Tibial nerve (tissue), 4 donors: ENCODE measurements around the gene CSNK1G2. TPM values are rescaled to one million over a fixed set of nuclear protein-coding genes. Genes with fewer than 3 reads are reported as not detected.

Source experiments
- DNase-seq, 2 donors: peaks; one replicate each; pipeline ENCODE4 v3.0.0-alpha.2; 2019; ENCODE audit warnings: low spot score in 2 of 2
- H3K27ac ChIP-seq, 4 donors: fragments of 200-600 bp; sonication (generic) in 3 of 4; one replicate each; pipeline ENCODE4 v1.5.1; 2017 to 2019; ENCODE audit warnings: mild to moderate bottlenecking in 1 of 4
- H3K27me3 ChIP-seq, 2 donors: fragments of 200-600 bp; sonication (generic) in 1 of 2; one replicate each; pipeline versions ENCODE4 v1.5.1 to v1.6.0; 2017 to 2019
- H3K36me3 ChIP-seq, 3 donors: fragments of 200-600 bp; sonication (generic); one replicate each; pipeline ENCODE4 v1.5.1; 2018 to 2019
- H3K4me1 ChIP-seq, 4 donors: fragments of 200-600 bp; sonication (generic) in 3 of 4; one replicate each; pipeline ENCODE4 v1.5.1; 2017 to 2019
- H3K4me3 ChIP-seq, 4 donors: fragments of 200-600 bp; sonication (generic) in 3 of 4; one replicate each; pipeline ENCODE4 v1.5.1; 2017 to 2019; ENCODE audit warnings: mild to moderate bottlenecking in 1 of 4, moderate library complexity in 1 of 4
- H3K9me3 ChIP-seq, 4 donors: fragments of 200-600 bp; sonication (generic) in 3 of 4; one replicate each; pipeline ENCODE4 v1.5.1; 2017 to 2019
- EP300 ChIP-seq, 2 donors: sonication (generic); formaldehyde crosslinking; IDR thresholded peaks; one replicate each; pipeline ENCODE4 v1.6.1; 2017; ENCODE audit warnings: antibody characterized with exemption in 2 of 2, mild to moderate bottlenecking in 1 of 2
- POLR2A ChIP-seq, 2 donors: fragments of 450-650 bp; IDR thresholded peaks; one replicate each; pipeline ENCODE4 v1.6.1; 2017; ENCODE audit warnings: antibody characterized with exemption in 2 of 2, mild to moderate bottlenecking in 2 of 2, moderate library complexity in 2 of 2
- WGBS, 2 donors: methylation state at CpG; one replicate each; pipeline ENCODE4 v1.1.5; 2018; 5-methylcytosine and 5-hydroxymethylcytosine counted together
- total RNA-seq, 4 donors: library from RNA; depleted of rRNA; stranded (reverse); fragments of >200 nt; gene quantifications; one replicate each; pipeline ENCODE4 v1.1.0, GENCODE V29; 2016
- TF ChIP-seq, protein P1 (sequence below), 5 experiments: fragments of 200-600 bp in 3 of 5; fragments of 450-650 bp in 2 of 5; sonication (generic) in 3 of 5; IDR thresholded peaks; one replicate each; pipeline ENCODE4 v1.5.1; 2016 to 2019; ENCODE audit warnings: antibody characterized with exemption in 5 of 5, mild to moderate bottlenecking in 3 of 5, moderate library complexity in 2 of 5

CSNK1G2 gene
- total RNA-seq, 4 donors from 2014 or later: 38.9 to 132 (median 55.6) TPM

DNA sequence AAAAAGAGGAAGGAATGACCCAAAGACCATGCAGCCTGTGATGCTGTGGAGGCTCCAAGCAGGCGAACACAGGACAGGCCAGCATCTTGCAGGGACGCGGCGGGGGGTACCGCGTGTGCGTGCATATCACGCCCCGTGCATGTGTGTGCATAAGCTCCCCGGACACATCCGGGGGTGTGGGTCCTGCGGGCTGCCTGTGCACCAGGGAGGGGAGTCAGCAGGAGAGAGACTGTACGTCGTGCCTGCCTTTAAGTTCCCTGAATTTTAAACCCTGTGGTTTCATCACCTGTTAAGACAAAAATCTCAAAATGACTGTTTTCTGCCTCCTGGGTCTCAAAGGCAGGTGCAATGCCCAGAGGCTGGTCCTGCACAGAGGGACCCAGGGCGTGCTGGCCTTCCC is 19.1 kb upstream of the CSNK1G2 start:
- no peak for DNase-seq
- TF ChIP-seq EP300 (IDR thresholded peaks at IDR 0.05) (no peak), POLR2A (IDR thresholded peaks at IDR 0.05) (no peak)
- TF ChIP-seq, protein P1, sequence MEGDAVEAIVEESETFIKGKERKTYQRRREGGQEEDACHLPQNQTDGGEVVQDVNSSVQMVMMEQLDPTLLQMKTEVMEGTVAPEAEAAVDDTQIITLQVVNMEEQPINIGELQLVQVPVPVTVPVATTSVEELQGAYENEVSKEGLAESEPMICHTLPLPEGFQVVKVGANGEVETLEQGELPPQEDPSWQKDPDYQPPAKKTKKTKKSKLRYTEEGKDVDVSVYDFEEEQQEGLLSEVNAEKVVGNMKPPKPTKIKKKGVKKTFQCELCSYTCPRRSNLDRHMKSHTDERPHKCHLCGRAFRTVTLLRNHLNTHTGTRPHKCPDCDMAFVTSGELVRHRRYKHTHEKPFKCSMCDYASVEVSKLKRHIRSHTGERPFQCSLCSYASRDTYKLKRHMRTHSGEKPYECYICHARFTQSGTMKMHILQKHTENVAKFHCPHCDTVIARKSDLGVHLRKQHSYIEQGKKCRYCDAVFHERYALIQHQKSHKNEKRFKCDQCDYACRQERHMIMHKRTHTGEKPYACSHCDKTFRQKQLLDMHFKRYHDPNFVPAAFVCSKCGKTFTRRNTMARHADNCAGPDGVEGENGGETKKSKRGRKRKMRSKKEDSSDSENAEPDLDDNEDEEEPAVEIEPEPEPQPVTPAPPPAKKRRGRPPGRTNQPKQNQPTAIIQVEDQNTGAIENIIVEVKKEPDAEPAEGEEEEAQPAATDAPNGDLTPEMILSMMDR (IDR thresholded peaks at IDR 0.05): no peak
- WGBS, 2 donors: 93 to 96% methylated on average over 15 of the region's 15 CpGs
- H3K27ac ChIP-seq: no peak overlapping the region
- H3K4me1 ChIP-seq: no peaks in the 10 kb centered on the region
- peaks cover 0 to 88% (median 5%) of the 10 kb centered on the region in 3 donors for H3K36me3 ChIP-seq
- H3K9me3 ChIP-seq: no peaks in the 10 kb centered on the region
- no peak overlapping the region for H3K4me3 ChIP-seq
- H3K27me3 ChIP-seq: no peaks in the 10 kb centered on the region

DNA sequence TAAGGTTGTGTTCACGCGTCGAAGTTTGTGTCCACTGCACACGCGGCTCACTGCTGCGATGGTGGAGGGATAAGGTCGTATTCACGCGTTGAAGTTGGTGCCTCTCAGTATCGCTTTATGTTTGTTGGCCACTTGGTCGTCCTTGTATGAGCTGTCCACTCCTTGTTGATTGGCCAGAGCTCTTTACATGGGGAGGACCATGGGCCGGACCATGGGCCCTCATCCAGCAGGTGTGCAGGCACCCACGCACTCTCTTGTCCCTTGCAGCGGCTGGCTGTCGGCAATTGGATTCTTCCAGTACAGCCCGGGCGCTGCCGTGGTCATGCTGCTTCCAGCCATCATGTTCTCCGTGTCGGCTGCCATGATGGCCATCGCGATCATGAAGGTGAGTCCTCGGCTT is 18.2 kb upstream of the CSNK1G2 start:
- Histone ChIP-seq H3K4me3 (no peak overlapping the region), H3K9me3 (no peaks in the 10 kb centered on the region), H3K4me1 (no peaks in the 10 kb centered on the region), H3K27me3 (no peaks in the 10 kb centered on the region), H3K27ac (no peak overlapping the region), H3K36me3 (peaks cover 0 to 79% (median 5%) of the 10 kb centered on the region in 3 donors)
- 92 to 93% methylated on average over 23 of the region's 23 CpGs for WGBS, 2 donors
- TF ChIP-seq POLR2A (IDR thresholded peaks at IDR 0.05) (no peak), EP300 (IDR thresholded peaks at IDR 0.05) (no peak)
- TF ChIP-seq, protein P1 (IDR thresholded peaks at IDR 0.05): no peak
- no peak for DNase-seq

DNA sequence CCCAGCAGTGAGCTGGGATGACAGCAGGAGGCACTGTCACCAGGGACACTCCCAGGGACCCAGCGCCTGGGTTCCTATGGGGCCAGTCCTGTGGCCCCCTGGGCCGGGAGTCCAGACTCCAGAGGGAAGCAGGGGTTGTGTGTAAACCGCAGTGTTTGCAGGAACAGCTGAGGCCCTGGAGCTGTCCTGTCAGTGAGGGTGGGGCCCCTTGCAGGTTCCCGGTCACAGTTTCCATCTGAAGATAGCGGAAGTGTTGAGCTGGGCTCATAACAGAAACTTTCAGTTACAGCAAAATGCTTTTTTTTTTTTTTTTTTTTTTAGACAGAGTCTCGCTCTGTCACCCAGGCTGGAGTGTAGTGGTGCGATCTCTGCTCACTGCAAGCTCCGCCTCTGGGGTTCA is 17.7 kb upstream of the CSNK1G2 start:
- H3K9me3 ChIP-seq: no peaks in the 10 kb centered on the region
- WGBS, 2 donors: 82 to 86% methylated on average over 8 of the region's 8 CpGs
- no peak overlapping the region for H3K27ac ChIP-seq
- H3K27me3 ChIP-seq: no peaks in the 10 kb centered on the region
- H3K36me3 ChIP-seq: peaks cover 0 to 73% (median 5%) of the 10 kb centered on the region in 3 donors
- DNase-seq: no peak
- TF ChIP-seq POLR2A (IDR thresholded peaks at IDR 0.05): no peak
- no peak for TF ChIP-seq EP300 (IDR thresholded peaks at IDR 0.05)
- TF ChIP-seq, protein P1 (IDR thresholded peaks at IDR 0.05): no peak
- H3K4me1 ChIP-seq: no peaks in the 10 kb centered on the region
- H3K4me3 ChIP-seq: no peak overlapping the region

DNA sequence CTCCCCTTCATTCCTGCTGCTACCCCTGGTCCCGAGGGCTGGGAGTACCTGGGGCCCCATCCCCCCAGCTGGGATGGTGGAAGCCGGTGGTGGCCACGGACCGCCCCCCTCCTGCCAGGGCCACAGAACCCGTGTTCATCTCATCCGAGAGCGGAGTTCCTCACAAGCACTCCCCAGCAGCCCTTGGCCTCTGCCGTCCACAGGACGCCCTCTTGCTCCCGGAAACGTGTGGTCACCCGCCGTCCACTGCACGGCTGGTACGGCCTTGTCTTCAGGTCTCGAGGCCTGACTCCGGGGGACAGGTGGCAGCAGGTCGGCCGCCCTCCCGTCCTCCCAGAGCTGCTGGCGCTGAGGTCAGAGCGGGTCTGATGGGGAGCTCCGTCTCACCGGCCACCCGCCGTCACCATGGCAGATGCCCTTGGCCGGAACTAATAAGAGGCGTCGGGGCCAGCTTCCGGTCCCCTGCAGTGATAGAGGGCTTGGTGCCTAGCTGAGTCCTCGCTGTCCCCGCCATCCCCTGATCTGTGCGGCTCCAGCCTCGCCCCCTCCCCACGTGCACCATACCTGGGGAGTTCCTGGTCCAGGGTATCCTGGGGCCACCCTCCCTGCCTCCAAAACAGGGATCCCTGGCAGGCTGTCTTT is 16.5 kb upstream of the CSNK1G2 start:
- Histone ChIP-seq H3K4me3 (no peak overlapping the region), H3K27me3 (no peaks in the 10 kb centered on the region), H3K27ac (peak overlapping the region in 1 of 4 donors; percentile 22), H3K9me3 (no peaks in the 10 kb centered on the region), H3K4me1 (peaks cover 0 to 6% (median 2%) of the 10 kb centered on the region in 4 donors), H3K36me3 (peaks cover 0 to 62% (median 5%) of the 10 kb centered on the region in 3 donors)
- whole genome bisulfite sequencing, 2 donors: 90 to 91% methylated on average over 23 to 26 of the region's 35 CpGs
- TF ChIP-seq, protein P1 (IDR thresholded peaks at IDR 0.05): no peak
- TF ChIP-seq POLR2A (IDR thresholded peaks at IDR 0.05) (no peak), EP300 (IDR thresholded peaks at IDR 0.05) (no peak)
- DNase-seq: no peak

DNA sequence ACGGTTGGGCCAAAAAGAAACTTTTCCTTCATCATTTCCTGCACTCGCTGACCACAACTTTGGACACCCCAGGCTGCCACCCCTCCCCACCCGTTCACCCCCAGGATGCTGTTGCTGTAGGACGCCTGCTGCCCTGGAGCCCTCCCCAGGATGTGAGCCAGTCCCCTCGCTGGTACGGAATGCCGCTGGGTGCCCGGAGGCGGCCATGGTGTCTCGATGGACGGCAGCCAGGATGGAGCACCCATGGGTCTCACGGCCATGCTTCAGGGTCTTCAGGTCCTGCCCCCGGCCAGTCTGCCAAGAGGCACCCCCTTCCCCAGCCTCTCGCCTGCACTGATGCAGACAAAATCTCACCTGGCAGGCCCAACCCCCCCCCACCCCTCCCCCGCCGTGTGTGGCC is 15.4 kb upstream of the CSNK1G2 start:
- no peak for DNase-seq
- Histone ChIP-seq H3K27ac (no peak overlapping the region), H3K4me3 (no peak overlapping the region), H3K36me3 (peaks cover 0 to 51% (median 5%) of the 10 kb centered on the region in 3 donors), H3K9me3 (no peaks in the 10 kb centered on the region), H3K4me1 (peaks cover 0 to 17% (median 9%) of the 10 kb centered on the region in 4 donors), H3K27me3 (no peaks in the 10 kb centered on the region)
- 86 to 87% methylated on average over 16 of the region's 16 CpGs for WGBS, 2 donors
- TF ChIP-seq, protein P1 (IDR thresholded peaks at IDR 0.05): no peak
- TF ChIP-seq POLR2A (IDR thresholded peaks at IDR 0.05) (no peak), EP300 (IDR thresholded peaks at IDR 0.05) (no peak)
